BLaER1 (cell line): Measurements from ENCODE around the gene WNT5B.
"Not testable (repeated sequence)": the region's sequence is repeated elsewhere in the genome, so short reads cannot be mapped to it uniquely, and the experiment has no call there.

Experiments
- H3K27ac ChIP-seq: shearing (Covaris generic); formaldehyde crosslinking; 2 replicates; pipeline ENCODE4 v1.8.1; 2022
- H3K27me3 ChIP-seq: shearing (Covaris generic); formaldehyde crosslinking; 2 replicates; pipeline ENCODE4 v1.8.1; 2022
- H3K36me3 ChIP-seq: shearing (Covaris generic); formaldehyde crosslinking; 2 replicates; pipeline ENCODE4 v1.8.1; 2022
- H3K4me1 ChIP-seq: shearing (Covaris generic); formaldehyde crosslinking; 2 replicates; pipeline ENCODE4 v1.8.1; 2022
- H3K4me2 ChIP-seq: shearing (Covaris generic); formaldehyde crosslinking; 2 replicates; pipeline ENCODE4 v1.8.1; 2022
- H3K4me3 ChIP-seq: shearing (Covaris generic); formaldehyde crosslinking; 2 replicates; pipeline ENCODE4 v1.8.1; 2022
- H3K9ac ChIP-seq: shearing (Covaris generic); formaldehyde crosslinking; 2 replicates; pipeline ENCODE4 v1.8.1; 2022
- H3K9me3 ChIP-seq: shearing (Covaris generic); formaldehyde crosslinking; 2 replicates; pipeline ENCODE4 v1.8.1; 2022
- H4K20me1 ChIP-seq: shearing (Covaris generic); formaldehyde crosslinking; 2 replicates; pipeline ENCODE4 v1.8.1; 2022
- Cebpa-rat ChIP-seq: shearing (Covaris generic); IDR thresholded peaks from 2 replicates; pipeline ENCODE4 v1.8.1; 2022

The WNT5B gene

DNA sequence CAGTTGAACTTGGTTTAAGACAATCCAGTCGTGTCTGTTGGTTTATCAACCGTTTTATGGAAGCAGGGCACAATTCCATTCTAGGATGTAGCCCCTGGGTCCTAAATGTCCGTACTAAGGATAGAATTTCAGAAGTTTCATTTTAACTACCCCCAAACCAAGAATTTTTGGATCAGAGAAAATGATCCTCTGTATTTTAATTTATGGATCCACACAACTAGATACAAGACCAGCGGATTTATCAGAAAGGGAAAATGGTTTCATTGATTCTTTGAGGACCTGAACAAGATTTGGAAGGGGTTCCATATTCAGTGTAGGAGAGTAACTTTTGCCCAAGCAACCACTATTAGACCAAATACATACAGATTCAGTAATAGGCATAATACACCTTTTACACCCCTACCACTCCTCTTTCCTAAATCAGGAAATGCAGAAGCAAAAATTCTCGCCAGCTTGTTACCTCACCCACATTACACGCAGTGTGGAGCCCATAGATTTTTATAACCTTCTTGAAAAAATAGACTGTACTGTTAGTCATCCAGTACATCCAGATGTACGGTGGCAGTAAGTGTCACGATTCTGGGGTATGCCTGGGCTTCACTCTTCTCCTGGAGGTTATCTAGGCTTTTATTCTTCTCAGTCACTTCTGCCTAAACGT is 33.2 kb upstream of the WNT5B start:
- H3K4me2 ChIP-seq = peak overlapping the region; percentile 98
- H3K4me1 ChIP-seq = peaks cover 39% of the 10 kb centered on the region
- no peak for TF ChIP-seq Cebpa-rat
- H3K9me3 ChIP-seq = no peaks in the 10 kb centered on the region
- H3K27me3 ChIP-seq = no peaks in the 10 kb centered on the region
- H3K9ac ChIP-seq = no peak overlapping the region
- no peaks in the 10 kb centered on the region for H3K36me3 ChIP-seq
- H4K20me1 ChIP-seq = peaks cover 31% of the 10 kb centered on the region
- no peak overlapping the region for H3K4me3 ChIP-seq
- no peak overlapping the region for H3K27ac ChIP-seq

DNA sequence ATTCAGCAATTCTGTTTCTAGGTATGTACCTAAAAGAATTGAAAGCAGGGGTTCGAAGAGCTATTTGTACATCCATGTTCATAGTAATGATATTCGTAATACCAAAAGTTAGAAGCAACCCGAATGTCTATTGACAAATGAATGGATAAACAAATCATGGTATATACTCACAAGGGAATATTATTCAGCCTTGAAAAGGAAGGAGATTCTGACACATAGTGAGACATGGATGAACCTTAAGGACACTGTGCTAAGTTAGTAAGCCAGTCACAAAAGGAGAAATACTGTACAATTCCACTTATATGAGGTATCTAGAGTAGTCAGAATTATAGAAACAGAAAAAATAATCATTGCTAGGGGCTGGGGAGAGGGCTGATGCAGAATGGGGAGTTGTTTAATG is 30.3 kb upstream of the WNT5B start:
- no peak overlapping the region for H3K4me3 ChIP-seq
- peaks cover 2% of the 10 kb centered on the region for H4K20me1 ChIP-seq
- no peak for TF ChIP-seq Cebpa-rat
- H3K9ac ChIP-seq = no peak overlapping the region
- H3K27me3 ChIP-seq = no peaks in the 10 kb centered on the region
- H3K9me3 ChIP-seq = no peaks in the 10 kb centered on the region
- H3K4me1 ChIP-seq = peaks cover 32% of the 10 kb centered on the region
- no peak overlapping the region for H3K4me2 ChIP-seq
- H3K36me3 ChIP-seq = no peaks in the 10 kb centered on the region
- H3K27ac ChIP-seq = no peak overlapping the region

DNA sequence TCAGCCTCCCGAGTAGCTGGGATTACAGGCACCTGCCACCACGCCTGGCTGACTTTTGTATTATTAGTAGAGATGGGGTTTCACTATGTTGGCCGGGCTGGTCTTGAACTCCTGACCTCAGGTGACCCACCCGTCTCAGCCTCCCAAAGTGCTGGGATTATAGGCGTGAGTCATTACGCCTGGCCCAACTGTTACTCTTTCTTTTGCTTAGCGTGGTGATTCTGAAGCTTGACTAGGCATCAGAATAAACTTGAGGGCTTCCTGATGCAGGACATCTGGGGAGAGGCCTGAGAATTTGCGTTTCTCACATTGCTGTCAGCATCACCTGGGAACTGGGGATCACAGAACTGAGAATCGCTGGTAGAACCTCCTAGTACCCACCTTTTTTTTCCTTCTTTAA is 26.3 kb upstream of the WNT5B start:
- not testable (repeated sequence) for H3K36me3 ChIP-seq

DNA sequence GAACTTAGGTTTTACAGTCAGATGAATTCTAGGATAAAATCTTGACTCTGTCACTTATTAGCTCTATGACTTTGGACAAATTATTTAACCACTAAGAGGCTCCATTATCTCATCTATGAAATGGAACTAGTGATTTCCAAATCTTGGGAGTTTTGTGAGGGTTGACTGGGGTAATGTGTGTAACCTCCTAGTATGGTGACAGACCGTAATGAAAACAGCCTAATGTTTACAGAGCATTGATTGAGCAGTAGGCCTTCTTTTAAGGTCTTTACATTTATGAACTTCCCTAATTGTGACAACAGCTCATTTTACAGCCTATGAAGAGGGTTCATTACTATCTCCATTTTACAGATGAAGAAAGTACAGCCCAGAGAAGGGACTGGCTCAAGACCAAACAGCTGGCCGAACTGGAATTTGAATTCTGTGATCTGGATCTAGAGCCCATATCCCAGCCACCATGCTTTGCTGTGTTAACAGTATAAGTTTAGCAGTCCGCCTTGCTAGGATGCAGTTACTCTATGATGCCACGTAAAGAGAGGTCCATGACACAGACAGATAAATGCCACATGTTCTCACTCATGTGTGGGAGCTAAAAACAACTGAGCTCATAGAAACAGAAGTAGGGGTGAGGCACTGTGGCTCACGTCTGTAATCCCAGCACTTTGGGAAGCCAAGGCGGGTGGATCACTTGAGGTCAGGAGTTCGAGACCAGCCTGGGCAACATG is 25.6 kb upstream of the WNT5B start:
- no peaks in the 10 kb centered on the region for H3K36me3 ChIP-seq
- no peaks in the 10 kb centered on the region for H3K27me3 ChIP-seq
- H3K4me2 ChIP-seq = no peak overlapping the region
- H3K4me3 ChIP-seq = no peak overlapping the region
- peaks cover 32% of the 10 kb centered on the region for H3K4me1 ChIP-seq
- H4K20me1 ChIP-seq = no peaks in the 10 kb centered on the region
- no peak overlapping the region for H3K9ac ChIP-seq
- TF ChIP-seq Cebpa-rat = no peak
- H3K9me3 ChIP-seq = no peaks in the 10 kb centered on the region
- H3K27ac ChIP-seq = no peak overlapping the region

More for the DNA sequence above, 26.3 kb upstream of the WNT5B start:
- Histone ChIP-seq H3K4me2 (peak overlapping the region; percentile 86; the same call in 1 of the 2 replicates), H3K4me1 (peaks cover 32% of the 10 kb centered on the region)
- H3K9ac ChIP-seq, H3K27me3 ChIP-seq, H3K4me3 ChIP-seq, H3K27ac ChIP-seq, H3K9me3 ChIP-seq, H4K20me1 ChIP-seq: not testable (repeated sequence)

DNA sequence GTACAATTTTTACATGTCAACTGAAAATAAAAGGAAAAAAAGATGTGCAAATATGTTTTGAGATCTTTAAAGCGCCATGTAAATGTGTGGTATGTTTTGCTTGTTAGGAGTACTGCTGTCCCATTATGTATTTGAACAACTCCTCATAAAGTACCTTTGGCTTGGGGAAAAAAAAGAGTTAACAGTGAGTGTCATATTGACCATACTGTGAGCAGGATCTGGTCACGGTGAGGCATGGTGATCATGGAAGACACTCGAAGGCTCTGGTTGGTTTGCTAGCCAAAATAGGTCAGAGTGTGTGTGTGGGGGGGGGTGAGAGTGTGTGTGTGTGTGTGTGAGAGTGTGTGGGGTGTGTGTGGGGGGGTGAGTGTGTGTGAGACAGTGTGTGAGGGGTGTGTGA is 24.6 kb upstream of the WNT5B start:
- Histone ChIP-seq H3K4me2 (no peak overlapping the region), H3K27ac (no peak overlapping the region), H3K27me3 (no peaks in the 10 kb centered on the region), H3K36me3 (no peaks in the 10 kb centered on the region), H3K4me3 (no peak overlapping the region), H3K9me3 (no peaks in the 10 kb centered on the region), H4K20me1 (no peaks in the 10 kb centered on the region), H3K9ac (no peak overlapping the region), H3K4me1 (peaks cover 32% of the 10 kb centered on the region)
- no peak for TF ChIP-seq Cebpa-rat

DNA sequence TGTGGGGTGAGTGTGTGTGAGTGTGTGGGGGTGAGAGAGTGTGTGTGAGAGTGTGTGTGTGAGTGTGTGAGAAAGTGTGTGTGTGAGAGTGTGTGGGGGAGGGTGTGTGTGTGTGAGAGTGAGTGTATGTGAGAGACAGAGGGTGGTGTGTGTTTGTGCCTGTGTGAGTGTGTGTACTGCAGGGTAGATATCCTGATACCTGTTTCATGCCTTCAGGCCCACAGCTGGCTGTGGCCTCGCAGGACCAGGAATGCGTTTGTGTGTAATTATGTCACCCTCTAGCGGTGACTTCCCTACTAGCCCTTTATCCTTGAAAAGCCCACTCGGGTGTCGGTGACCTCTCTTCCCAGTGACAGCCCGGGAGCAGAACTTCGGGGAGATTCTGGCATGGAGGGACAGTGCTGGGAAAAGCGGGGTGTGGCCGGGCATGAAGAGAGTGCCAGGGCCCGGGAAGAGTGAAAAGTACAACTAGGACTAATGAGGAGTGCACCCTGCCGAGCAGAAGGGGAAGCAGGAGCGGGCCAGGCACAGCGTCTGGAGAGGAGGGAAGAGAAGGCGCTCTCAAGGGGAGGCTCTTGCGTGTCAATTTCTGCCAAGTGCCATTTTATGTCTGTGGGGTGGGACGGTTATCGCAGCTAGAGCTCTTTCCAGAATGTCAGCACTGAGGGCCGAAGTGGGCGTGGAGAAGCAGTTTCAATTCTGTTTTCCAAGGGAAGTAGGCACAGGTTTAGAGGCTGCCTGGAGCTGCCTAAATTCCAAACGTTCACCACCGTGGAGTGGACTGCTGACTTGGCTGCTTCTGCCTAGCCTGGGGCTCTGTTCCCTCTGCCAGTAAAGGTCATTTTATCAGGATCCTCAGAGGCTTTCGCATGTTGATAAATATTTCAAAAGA is 23.7 kb upstream of the WNT5B start:
- Histone ChIP-seq H3K4me1 (peaks cover 32% of the 10 kb centered on the region), H3K4me3 (peak overlapping the region; percentile 61), H3K36me3 (no peaks in the 10 kb centered on the region), H3K27ac (peak overlapping the region; percentile 1; the same call in 1 of the 2 replicates), H4K20me1 (no peaks in the 10 kb centered on the region), H3K9me3 (no peaks in the 10 kb centered on the region), H3K4me2 (peak overlapping the region; percentile 92), H3K9ac (peak overlapping the region; percentile 43; the same call in 1 of the 2 replicates), H3K27me3 (no peaks in the 10 kb centered on the region)
- no peak for TF ChIP-seq Cebpa-rat

DNA sequence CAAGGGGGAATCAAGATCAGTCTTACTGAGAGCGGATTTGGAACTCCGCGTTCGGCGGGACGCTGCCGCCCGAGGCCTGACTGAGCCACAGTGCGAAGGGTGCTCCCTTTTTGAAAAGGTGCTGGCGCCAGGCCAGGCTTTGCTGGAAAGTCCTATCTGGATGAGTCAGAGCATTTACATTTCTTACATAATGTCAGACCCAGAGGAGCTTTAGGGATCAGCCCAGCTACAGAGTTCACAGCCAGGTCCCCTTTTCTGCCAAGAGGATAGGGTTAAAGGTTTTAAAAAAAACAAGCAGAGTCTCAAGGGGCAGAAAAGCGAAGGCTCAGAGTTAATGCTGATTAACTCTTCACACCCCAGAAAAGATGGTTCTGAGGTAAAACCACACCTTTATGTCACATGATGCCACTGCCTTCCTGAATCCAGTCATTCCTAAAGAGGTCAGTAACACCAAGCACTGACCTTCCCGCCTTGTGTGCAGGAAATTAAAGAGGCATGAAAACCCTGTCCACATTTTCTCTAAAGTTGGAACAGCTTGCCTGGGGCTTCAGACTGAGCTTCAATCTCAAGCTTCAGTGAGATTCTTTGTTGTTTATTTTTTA is 22.9 kb upstream of the WNT5B start:
- Histone ChIP-seq H3K27me3 (no peaks in the 10 kb centered on the region), H4K20me1 (no peaks in the 10 kb centered on the region), H3K4me1 (peaks cover 30% of the 10 kb centered on the region), H3K9me3 (no peaks in the 10 kb centered on the region), H3K9ac (peak overlapping the region; percentile 43; the same call in 1 of the 2 replicates), H3K27ac (no peak overlapping the region), H3K4me3 (peak overlapping the region; percentile 61; the same call in 1 of the 2 replicates), H3K36me3 (no peaks in the 10 kb centered on the region), H3K4me2 (peak overlapping the region; percentile 92)
- no peak for TF ChIP-seq Cebpa-rat

DNA sequence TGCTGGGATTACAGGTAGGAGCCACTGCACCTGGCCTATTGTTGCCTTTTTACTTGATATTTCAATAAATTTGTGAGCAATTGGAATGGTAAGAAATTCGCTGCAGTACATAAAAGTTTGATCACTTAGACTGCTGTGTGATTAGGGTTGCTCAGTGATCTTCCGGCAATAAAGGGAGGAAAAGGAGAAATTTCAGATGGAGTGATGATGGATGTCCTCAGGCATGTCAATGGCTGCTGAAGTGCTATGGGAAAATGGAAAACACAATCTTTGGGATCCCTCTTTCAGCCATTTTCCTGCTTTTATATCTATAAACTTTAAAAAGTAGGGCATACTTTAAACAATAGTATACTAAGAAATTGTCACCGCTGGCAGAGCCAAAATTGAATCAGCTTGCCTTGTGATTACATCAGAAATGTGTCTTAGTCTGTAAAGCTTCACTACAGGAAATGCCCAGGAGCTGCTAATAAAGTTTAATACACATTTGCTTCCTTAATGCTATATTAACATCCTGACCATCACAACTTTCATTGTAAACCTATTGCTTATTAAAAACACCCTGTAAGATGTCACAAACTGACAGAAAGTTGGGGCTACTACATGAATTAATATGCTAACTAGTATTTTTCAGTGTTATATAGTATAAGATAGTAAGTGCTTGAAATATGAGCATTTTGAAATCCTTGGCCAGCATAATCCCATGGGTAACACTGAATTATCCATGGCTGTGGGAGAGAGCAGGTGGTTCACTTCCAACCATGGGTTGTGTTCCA is 20.9 kb upstream of the WNT5B start:
- Histone ChIP-seq H3K4me3 (no peak overlapping the region), H3K27ac (no peak overlapping the region), H3K27me3 (no peaks in the 10 kb centered on the region), H3K4me1 (peaks cover 14% of the 10 kb centered on the region), H4K20me1 (no peaks in the 10 kb centered on the region), H3K9ac (no peak overlapping the region), H3K36me3 (no peaks in the 10 kb centered on the region), H3K4me2 (no peak overlapping the region), H3K9me3 (no peaks in the 10 kb centered on the region)
- no peak for TF ChIP-seq Cebpa-rat

DNA sequence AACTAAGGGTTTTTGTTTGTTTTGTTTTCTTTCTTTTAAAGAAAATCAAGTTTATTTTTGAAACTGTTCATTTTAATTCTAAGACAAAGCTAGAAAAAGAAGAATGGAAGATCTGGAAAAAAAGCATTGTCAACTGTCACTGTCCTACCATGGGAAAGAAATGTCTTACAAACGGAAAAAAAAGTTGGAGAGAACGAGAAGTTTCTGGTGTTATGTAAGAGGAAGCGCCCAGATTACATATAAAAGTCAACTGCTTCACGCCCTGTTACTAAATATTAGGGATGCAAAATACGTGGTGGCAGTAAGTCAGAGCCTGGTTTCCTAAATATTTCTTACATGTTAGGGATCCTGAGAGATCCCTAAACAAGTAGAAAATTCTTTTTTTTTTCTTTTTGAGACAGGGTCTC is 20.3 kb upstream of the WNT5B start:
- H3K27me3 ChIP-seq = no peaks in the 10 kb centered on the region
- no peaks in the 10 kb centered on the region for H3K36me3 ChIP-seq
- H3K27ac ChIP-seq = no peak overlapping the region
- peaks cover 14% of the 10 kb centered on the region for H3K4me1 ChIP-seq
- H3K4me2 ChIP-seq = no peak overlapping the region
- H3K9me3 ChIP-seq = no peaks in the 10 kb centered on the region
- H3K4me3 ChIP-seq = no peak overlapping the region
- no peak overlapping the region for H3K9ac ChIP-seq
- H4K20me1 ChIP-seq = no peaks in the 10 kb centered on the region
- TF ChIP-seq Cebpa-rat = no peak
